ENCODE results near the gene URAD.

DNA sequence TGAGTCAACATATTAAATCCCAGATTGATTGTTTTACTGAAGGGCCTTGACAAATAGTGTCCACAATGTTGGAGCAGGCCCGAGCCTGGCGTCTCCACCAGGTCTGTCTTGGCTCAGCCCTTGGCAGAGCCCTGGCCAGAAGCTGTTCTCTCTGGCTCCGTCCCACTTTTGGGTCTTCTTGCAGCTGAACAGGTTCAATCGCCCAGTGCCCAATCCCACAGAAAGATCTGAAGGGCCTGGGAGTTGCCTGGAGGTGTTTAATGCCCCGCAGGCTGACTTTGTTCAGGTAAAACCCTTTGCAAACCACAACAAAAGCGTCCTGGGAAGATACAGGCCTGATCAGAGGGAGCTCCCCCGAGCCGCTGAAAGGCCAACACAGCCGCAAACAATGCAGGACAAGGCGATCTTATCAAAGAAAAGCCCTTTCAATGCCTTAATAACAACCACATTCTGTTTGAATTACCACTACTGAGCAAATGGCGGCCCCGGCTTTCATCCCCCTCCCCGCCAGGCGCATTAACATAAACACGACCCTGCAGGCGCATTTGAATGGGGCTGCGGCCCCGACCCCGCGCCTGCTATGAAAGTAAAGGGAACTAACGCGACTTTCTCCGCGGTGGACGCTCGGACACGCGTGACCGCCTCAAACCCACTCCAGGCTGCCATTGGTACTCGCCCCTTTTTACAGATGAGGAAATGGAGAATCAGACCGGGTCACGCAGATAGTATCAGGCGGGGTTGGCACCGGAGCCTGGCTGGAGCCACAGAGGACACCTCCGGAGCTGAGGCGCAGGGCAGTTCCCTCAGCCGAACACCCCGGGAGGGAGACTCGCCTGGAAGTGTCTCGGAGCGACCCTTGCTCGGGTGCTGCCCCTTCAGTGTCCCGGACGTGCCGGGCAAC is 22.5 kb downstream of the URAD start:
- TF ChIP-seq, protein P1, sequence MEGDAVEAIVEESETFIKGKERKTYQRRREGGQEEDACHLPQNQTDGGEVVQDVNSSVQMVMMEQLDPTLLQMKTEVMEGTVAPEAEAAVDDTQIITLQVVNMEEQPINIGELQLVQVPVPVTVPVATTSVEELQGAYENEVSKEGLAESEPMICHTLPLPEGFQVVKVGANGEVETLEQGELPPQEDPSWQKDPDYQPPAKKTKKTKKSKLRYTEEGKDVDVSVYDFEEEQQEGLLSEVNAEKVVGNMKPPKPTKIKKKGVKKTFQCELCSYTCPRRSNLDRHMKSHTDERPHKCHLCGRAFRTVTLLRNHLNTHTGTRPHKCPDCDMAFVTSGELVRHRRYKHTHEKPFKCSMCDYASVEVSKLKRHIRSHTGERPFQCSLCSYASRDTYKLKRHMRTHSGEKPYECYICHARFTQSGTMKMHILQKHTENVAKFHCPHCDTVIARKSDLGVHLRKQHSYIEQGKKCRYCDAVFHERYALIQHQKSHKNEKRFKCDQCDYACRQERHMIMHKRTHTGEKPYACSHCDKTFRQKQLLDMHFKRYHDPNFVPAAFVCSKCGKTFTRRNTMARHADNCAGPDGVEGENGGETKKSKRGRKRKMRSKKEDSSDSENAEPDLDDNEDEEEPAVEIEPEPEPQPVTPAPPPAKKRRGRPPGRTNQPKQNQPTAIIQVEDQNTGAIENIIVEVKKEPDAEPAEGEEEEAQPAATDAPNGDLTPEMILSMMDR (IDR thresholded peaks at IDR 0.05; ENCODE audit: low read length), result no peak
- no peak for TF ChIP-seq EZH2 (optimal IDR thresholded peaks at IDR 0.05; ENCODE audit: low read depth, low read length)
